ENCODE measurements around the gene SOHLH2.

The SOHLH2 gene

GRCh38 chr13:36214163-36214921 is at the start of gene SOHLH2:
Gene SOHLH2 (minus strand): TSS chr13:36214556. CDS start chr13:36214526, 30 bp downstream.
- DNase-seq (ENCODE audit: low read depth) = no peak

DNA sequence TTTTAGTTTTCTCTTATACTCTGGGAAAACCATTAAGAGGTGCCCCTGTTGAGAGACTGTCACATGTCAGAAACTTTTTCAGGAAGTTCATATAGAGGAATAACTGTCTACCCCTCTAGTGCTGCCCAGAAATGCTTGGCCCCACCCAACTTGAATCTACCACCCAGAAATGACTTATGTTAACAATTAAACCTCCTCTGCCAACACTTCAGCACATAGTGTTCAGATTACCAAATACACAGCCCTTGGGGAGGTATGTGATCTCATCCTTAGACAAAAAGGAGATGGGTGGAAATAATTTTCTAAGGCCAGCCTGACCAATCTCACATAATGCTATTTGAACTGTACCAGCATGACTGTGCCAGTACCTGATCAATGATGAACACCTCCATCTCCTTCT is 47.6 kb upstream of the SOHLH2 start:
- no peak for DNase-seq (ENCODE audit: low read depth)

GRCh38 chr13:36261011-36261410 is 46.7 kb upstream of the SOHLH2 start:
- DNase-seq (ENCODE audit: low read depth) = no peak

GRCh38 chr13:36259361-36260137 is 45.2 kb upstream of the SOHLH2 start:
- no peak for DNase-seq (ENCODE audit: low read depth)

GRCh38 chr13:36258831-36259230 is 44.5 kb upstream of the SOHLH2 start:
- no peak for DNase-seq (ENCODE audit: low read depth)

DNA sequence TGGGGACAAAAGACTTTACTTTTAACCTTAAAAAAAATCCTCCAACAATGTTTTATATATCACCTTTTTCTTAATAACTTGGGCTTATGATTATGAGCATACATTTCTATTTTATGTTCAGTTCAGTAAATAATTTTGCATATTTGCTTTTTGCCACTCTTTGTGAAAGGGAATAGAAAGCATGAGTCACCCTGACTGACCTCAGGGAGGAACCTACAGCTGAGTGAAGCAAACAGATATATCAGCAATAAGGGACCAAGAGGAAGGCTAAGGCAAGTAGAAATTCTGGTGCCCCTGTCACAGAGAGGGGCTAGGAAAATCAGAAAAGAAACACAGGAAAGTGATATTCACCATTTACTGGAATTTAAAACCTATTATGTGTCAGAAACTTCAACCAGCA is 37.2 kb upstream of the SOHLH2 start:
- DNase-seq (ENCODE audit: low read depth) = no peak

- DNase-seq (ENCODE audit: low read depth) = no peak
Measured at GRCh38 chr13:36251017-36251416, 36.7 kb upstream of the SOHLH2 start.

GRCh38 chr13:36248700-36249099 is 34.3 kb upstream of the SOHLH2 start:
- no peak for DNase-seq (ENCODE audit: low read depth)

- no peak for DNase-seq (ENCODE audit: low read depth)
Measured at GRCh38 chr13:36244990-36245389, 30.6 kb upstream of the SOHLH2 start.

DNA sequence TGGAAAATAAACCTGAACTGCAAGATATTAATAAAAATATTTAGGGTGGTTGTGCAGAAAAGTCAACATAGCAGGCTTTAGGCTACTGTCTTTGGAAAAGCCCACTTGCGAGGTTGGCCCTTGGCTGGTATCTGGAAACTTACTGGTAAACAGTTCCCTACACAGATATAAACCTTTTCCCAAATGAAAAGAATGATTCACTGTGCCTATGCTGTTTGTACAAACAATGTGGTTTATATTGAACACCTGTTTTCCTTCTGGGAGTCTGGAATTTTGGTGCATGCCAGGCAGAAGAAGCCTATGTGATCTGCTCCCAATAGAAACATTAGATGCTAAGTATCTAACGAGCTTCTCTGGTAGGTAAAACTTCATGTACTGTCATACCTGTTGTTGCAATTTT is 29.7 kb upstream of the SOHLH2 start:
- no peak for DNase-seq (ENCODE audit: low read depth)

GRCh38 chr13:36242761-36243160 is 28.4 kb upstream of the SOHLH2 start:
- no peak for DNase-seq (ENCODE audit: low read depth)

GRCh38 chr13:36231236-36231635 is 16.9 kb upstream of the SOHLH2 start:
- DNase-seq (ENCODE audit: low read depth) = no peak

GRCh38 chr13:36224730-36225129 is 10.4 kb upstream of the SOHLH2 start:
- no peak for DNase-seq (ENCODE audit: low read depth)

- DNase-seq (ENCODE audit: low read depth) = no peak
Measured at GRCh38 chr13:36219883-36220282, 5.5 kb upstream of the SOHLH2 start.

DNA sequence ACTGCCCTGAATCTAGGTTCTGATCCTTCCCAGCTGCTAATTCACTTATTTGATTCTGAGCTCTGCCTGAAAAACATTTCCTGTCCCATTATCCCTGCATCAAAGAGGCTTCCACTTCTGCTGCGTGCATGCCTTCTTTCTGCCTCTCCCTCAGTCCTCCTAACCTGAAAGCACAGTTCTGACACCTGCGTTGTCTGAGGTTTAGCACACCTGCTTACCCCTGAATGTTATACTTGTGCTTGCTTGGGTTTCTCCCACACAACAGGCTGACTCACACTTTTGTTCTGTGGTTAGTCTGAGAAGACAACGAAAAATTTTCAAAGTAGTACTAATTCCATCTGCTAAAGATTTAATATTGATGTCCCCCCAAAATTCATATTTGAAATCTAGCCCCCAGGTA is 3.1 kb upstream of the SOHLH2 start:
- DNase-seq (ENCODE audit: low read depth) = no peak

GRCh38 chr13:36212789-36213188 is 1.6 kb downstream of the SOHLH2 start:
- DNase-seq (ENCODE audit: low read depth) = no peak

GRCh38 chr13:36211567-36211966 is 2.8 kb downstream of the SOHLH2 start:
- no peak for DNase-seq (ENCODE audit: low read depth)

- DNase-seq (ENCODE audit: low read depth) = no peak
Measured at GRCh38 chr13:36210738-36211137, 3.6 kb downstream of the SOHLH2 start.

DNA sequence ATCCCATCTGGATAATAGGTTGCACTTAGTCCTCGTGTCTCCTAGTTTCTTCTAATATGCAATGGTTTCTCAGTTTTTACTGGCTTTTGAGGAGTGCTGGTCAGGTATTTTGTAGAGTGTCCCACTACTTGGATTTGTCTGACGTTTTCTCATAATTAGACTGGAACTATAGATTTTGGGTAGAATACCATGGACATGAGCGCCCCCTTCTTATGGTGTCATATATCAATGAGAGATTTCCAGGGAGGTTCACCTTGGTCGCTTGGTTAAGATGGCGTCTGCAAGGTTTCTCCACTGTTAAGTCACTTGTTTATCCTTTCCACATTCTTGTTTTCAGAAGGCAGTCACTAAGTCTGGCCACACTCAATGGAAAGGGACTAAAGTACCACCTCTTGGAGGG is 6.7 kb downstream of the SOHLH2 start:
- no peak for DNase-seq (ENCODE audit: low read depth)

- no peak for DNase-seq (ENCODE audit: low read depth)
Measured at GRCh38 chr13:36193151-36193855, 21.1 kb downstream of the SOHLH2 start.

DNA sequence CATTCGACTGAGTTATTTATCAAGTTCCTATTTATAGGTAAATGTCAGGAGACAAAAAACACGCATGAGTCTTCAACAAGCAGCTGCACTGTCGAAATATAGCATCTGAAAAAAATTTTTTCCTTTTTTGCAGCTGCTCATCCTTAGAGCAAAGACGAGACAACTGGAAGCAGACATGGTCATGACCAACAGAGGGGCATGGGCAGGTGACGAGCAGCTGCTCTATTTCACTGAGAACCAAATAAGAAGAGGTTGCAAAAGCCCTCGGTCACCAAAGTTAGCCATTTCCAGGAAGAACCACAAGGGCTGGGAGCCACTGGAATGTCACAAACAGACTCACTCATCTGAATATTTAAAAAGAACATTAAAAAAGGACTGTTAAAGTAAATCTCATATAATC is 22.2 kb downstream of the SOHLH2 start:
- no peak for DNase-seq (ENCODE audit: low read depth)

GRCh38 chr13:36190771-36191170 is 23.6 kb downstream of the SOHLH2 start:
- no peak for DNase-seq (ENCODE audit: low read depth)

- DNase-seq (ENCODE audit: low read depth) = no peak
Measured at GRCh38 chr13:36188441-36188840, 25.9 kb downstream of the SOHLH2 start.
